ENCODE data around the gene PCSK7.
"Not testable (repeated sequence)": the region's sequence is repeated elsewhere in the genome, so short reads cannot be mapped to it uniquely, and the experiment has no call there.

PCSK7 gene

GRCh38 chr11:117269856-117270255 is 38.0 kb upstream of the PCSK7 start:
- no peak overlapping the region for H3K27ac ChIP-seq
- no peak for DNase-seq (ENCODE audit: low spot score)
- no peak for TF ChIP-seq CTCF (IDR thresholded peaks at IDR 0.05)
- H3K4me3 ChIP-seq = no peak overlapping the region

- no peak overlapping the region for H3K4me3 ChIP-seq
- TF ChIP-seq CTCF (IDR thresholded peaks at IDR 0.05) = no peak
- no peak overlapping the region for H3K27ac ChIP-seq
- no peak for DNase-seq (ENCODE audit: low spot score)
These were observed 33.9 kb upstream of the PCSK7 start for GRCh38 chr11:117265745-117266144.

- H3K27ac ChIP-seq; H3K4me3 ChIP-seq; DNase-seq (ENCODE audit: low spot score): not testable (repeated sequence)
These were observed 32.9 kb upstream of the PCSK7 start for GRCh38 chr11:117264624-117265323.

DNA sequence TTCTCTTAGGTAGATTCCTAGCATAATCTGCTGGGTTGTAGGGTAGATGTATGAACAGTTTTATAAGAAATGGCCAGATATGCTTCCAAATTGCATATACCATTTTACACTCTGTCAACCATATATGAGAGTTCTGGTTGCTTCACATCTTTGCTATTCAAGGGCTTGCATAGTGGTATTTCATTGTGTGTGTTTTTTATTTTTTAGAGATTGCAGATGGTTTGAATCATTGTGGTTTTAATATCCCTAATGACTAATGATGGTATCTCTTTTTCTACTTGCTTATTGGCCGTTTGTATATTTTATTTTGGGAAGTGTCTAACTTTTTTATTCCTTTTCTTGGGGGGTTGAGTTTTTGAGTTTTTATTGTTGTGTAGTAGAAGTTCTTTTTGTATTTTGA is 27.5 kb upstream of the PCSK7 start:
- no peak overlapping the region for H3K4me3 ChIP-seq
- no peak overlapping the region for H3K27ac ChIP-seq
- DNase-seq (ENCODE audit: low spot score) = no peak
- TF ChIP-seq CTCF (IDR thresholded peaks at IDR 0.05) = no peak

- Histone ChIP-seq H3K4me3 (no peak overlapping the region), H3K27ac (no peak overlapping the region)
- DNase-seq (ENCODE audit: low spot score) = no peak
- no peak for TF ChIP-seq CTCF (IDR thresholded peaks at IDR 0.05)
These were observed 26.7 kb upstream of the PCSK7 start for GRCh38 chr11:117258576-117258975.

DNA sequence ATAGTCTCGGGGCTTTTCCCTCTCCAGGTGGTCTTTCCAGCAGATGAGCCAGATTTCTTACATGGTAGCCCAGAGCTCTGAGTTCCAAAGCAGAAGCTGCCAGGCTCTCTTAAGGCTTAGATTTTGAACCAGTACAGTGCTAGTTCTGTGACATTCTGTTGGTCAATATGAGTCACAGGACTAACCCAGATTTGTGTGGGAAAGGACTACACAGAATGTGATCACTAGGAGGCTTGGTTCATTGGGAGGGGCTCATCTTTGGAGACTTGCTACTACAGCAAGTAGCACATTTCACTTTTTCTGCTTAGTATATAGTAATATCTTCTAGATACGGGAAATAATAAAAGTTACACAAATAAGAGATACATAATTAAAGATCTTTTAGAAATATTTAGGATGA is 24.7 kb upstream of the PCSK7 start:
- H3K27ac ChIP-seq = no peak overlapping the region
- no peak overlapping the region for H3K4me3 ChIP-seq
- no peak for TF ChIP-seq CTCF (IDR thresholded peaks at IDR 0.05)
- DNase-seq (ENCODE audit: low spot score) = no peak

DNA sequence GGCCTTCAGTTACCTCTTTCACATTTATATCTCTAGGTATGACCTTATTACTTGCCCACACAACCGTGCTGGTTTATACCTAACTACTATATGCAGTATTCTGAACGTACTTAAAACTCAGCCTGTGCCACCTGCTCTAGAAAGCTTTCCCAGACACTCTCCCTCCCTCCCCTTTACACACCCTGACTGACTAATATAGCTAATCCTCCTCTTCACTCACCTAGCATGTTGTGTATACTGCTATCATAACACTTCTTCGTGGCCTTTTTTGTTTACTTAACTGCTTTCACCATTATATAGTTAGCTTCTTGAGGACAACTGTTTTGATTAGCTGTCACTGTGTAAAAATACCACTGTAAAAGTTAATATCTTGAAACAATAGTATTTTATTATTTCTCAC is 24.1 kb upstream of the PCSK7 start:
- DNase-seq (ENCODE audit: low spot score) = no peak
- TF ChIP-seq CTCF (IDR thresholded peaks at IDR 0.05) = no peak
- Histone ChIP-seq H3K27ac (no peak overlapping the region), H3K4me3 (no peak overlapping the region)

All from coronary artery (tissue), 2 donors.